NCI-H526 (cell line): Measurements from ENCODE around the gene ADAMTSL1.
"Not testable (repeated sequence)": the region's sequence is repeated elsewhere in the genome, so short reads cannot be mapped to it uniquely, and the experiment has no call there.

ENCODE experiments used
- DNase-seq, 2 experiments: peaks; one replicate each; lab custom pipeline; 2025; lab: John Stamatoyannopoulos, UW

The ADAMTSL1 gene

DNA sequence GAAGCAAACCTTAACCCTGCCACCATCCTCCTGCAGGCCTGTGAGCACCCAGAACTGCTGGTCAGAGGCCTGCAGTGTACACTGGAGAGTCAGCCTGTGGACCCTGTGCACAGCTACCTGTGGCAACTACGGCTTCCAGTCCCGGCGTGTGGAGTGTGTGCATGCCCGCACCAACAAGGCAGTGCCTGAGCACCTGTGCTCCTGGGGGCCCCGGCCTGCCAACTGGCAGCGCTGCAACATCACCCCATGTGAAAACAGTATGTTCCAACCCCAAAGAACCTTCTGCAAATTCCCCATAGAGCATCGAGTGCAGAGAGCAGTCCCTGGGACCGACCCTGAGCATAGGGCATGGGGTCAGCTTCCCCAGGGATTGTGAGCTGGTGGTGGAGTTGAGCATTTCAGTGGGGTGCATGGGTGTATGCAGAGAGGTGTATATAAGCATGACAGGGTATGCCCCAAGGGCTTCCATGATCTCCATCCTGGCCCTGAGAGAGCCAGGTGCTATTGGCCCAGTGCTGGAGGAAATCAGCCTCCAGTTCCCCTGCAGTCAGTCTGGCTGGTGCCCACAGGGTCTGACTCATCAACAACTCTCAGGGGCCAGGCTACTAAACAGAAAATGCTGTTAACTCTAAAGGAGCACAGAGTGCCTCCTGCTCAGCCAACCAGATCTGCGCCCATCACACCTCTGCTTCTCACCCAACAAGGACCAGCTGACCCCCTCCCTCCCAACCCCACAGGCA, 432.9 kb downstream of the ADAMTSL1 start:
- no peak for DNase-seq

DNA sequence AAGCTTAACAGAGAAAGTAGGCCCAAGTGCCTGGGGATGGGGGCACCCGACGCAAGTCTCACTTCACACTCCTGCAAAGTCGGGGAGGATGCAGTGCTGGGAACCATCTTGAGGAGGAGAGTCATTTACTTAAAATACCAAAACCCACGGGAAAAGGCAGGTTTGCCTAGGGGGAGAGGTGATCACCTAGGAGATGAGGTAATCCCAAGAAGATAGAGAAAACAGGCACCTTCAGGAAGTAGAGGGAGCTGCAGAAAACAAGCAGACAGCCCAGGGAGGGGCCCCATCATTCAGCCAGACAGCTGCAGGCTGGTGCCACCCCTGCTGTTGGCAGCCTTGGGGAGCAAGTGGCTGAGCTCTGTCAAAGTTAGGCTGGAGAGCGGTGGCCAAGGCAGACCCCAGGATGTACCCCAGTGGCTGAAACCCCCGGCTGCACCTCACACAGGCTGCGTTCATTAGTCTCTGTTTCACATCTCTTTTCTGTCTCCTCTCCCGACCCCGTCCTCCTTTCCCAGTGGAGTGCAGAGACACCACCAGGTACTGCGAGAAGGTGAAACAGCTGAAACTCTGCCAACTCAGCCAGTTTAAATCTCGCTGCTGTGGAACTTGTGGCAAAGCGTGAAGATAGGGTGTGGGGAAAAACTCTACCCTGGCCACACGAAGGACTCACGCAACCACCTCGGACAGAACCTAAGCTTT, 434.1 kb downstream of the ADAMTSL1 start:
- DNase-seq: no peak

GRCh38 chr9:18909140-18910018, 435.4 kb downstream of the ADAMTSL1 start:
- DNase-seq: no peak

- no peak for DNase-seq
These were observed 436.5 kb downstream of the ADAMTSL1 start for GRCh38 chr9:18910435-18910834.

DNA sequence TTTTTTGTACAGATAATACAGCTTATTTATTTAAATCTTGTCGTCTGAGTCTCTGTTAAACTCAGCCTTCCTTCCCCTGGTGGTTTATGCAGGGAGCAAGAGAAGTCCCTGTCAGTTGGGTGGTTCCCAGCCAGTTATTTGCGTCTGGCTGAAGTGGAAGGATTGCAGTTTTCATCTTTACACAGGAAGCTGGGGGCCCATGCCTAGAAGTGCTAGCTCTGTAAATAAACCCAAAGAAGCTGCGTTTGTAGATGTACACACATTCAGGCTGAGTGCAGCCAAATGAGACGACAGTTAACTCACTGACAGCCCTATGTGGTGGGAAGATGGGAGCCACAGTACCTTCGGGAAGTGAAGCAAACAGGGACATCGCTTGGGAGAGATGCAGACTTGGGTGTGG, 437.0 kb downstream of the ADAMTSL1 start:
- DNase-seq: no peak

DNA sequence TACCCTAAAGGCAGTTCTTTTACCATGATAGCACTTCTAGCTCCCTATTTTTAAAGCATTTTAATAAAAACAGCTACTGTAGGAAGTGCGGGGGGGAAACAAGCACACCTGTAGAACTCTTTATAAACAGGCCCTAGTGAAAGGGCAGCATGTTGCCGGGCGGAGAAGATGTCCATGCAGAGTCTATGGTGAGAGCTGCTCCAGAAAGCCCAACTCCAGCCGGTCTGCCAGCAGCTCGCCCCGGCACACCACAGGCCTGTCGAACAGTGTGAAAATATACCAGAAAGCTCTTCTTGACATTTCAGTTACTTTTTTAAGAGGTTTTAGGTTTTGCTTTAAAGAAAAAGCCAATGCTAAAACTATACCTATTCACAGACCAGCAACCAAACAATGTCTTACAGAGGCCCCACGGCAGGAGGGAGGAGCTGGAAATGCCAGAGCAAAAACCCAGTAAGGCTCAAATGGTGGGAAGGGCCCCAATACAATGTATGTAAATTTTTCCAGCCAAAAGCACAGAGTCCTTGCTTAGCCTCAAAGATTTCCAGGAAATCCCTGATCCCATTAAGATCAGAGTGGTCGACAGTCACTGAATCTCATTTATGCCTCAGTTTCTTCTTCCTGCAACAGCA, 437.9 kb downstream of the ADAMTSL1 start:
- DNase-seq: no peak

DNA sequence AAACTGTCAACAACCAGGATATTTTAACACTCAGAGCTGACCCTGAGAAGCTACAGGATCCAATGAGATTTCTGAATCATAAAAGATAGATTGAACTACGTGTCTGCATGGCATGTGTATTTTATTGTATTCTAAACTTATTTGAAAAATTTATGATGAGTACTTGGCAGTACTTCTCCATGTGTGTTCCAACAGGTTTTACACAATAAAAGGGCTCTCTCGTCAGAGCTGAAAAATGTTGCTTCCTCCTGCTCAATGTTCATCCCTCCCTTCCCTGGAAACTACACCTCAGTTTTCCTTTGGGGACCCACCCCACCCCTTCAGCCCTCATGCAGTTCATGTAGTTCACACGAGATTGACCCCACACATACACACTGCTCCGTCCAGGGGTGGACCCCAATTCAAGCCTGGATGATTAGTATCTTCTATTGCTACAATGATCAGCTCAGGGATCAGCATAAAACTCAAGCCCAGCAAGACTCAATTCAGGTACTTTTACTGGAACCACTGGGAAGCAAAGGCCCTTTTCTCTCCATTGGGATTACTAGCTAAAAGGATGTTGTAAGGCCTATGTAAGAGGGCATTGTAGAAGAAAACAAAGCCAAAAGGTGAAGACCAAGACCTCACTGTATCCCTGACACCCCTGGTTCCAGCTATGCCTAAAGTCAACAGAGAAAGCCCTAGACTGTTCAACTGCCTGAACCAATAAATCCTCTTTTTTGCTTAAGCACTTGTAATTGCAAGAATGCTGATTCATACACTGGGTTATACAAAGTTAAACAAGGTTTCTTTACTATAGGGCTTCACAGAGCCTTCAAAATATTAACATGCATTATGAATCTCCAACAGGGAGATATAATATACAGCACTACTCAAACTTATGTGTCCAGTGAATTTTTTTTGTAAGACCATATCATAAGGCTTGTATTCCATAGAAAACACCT, 446.5 kb downstream of the ADAMTSL1 start:
- DNase-seq: no peak

GRCh38 chr9:18921366-18922075, 447.6 kb downstream of the ADAMTSL1 start:
- DNase-seq: no peak

DNA sequence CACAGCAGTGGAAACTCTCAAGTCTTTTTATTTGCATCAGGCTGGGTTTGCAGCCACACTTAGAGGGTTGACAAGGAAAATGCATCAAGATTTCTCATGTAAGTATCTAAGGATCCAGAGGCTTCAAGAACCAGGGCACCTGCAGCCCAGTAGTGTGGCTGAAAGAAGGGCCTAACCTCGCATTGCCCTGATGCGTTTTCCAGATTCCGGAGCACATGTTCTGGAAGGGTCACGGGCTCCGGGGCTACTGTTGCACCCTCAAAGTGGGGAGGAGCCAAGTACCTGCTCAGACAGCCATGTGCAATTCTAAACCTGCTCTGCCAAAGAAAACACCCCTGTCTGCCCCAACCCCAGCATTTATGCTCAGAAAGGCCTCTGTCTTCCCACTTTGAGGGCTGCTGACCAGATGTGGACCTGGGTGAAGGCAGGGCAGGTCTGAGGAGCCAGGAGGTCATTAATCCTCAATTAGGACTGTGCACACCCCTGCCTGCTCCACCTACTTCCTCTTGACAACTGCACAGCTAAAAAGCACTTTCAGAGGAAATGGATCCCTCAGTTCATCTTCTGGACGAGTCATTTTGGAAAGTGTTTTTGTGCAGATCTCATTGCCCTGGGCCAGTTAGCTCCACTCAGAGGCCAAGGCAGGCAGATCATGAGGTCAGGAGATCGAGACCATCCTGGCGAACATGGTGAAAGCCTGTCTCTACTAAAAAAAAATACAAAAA, 448.4 kb downstream of the ADAMTSL1 start:
- no peak for DNase-seq

GRCh38 chr9:18923167-18923566, 449.2 kb downstream of the ADAMTSL1 start:
- DNase-seq: no peak

DNA sequence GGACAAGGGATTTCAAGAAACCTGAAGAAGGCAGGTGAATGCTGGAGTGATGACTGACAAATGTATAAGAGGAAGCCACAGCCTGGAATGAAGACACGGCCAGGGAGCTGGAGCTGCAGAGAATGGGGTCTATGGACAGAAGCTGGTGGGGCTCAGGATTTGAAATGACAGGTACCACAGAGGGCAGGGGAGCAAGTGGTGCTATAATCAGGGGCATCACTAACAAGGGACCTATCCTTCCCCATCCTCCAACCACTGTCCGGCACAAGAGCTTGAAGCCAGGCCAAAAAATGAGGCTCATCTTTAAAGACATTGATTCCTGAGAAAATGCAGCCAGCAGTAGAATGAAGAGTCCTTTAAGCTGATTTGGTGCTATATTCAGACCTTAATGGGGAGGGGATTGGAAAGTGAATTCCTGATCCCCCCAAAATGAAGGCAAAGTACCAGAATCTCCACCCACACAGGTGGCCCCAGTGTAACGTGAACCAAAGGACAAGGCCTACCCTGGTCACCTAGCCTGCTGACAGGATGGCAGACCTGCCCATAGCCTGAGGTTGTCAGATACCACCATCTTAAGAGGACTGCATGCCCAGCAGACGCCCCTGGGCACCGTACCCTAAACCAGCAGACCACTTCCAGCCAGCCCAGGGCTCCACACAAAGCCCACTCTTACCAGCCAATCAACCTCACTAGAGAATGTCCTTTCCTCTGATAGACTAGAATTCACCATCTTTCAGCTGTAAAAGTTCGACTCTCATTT, 449.9 kb downstream of the ADAMTSL1 start:
- no peak for DNase-seq

- no peak for DNase-seq
These were observed 451.9 kb downstream of the ADAMTSL1 start for GRCh38 chr9:18925880-18926279.

- DNase-seq: no peak
These were observed 452.6 kb downstream of the ADAMTSL1 start for GRCh38 chr9:18926513-18926912.

GRCh38 chr9:18928711-18929110, 454.8 kb downstream of the ADAMTSL1 start:
- no peak for DNase-seq

DNA sequence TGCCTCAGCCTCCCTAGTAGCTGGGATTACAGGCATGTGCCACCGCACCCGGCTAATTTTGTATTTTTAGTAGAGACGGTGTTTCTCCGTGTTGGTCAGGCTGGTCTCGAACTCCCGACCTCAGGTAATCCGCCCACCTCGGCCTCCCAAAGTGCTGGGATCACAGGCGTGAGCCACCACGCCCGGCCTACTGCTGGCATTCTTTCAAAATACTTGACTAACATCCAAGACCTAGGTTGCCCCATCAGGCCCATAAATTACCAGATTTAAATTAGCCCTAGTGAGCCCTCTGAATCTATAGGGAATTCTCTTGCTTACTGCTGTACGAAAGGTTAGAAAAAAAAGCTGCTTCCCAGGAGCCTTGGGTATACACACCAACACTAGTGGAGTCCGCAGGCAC, 456.7 kb downstream of the ADAMTSL1 start:
- DNase-seq: not testable (repeated sequence)

- DNase-seq: no peak
These were observed 461.6 kb downstream of the ADAMTSL1 start for GRCh38 chr9:18935541-18935940.

GRCh38 chr9:18936094-18936871, 462.3 kb downstream of the ADAMTSL1 start:
- no peak for DNase-seq

DNA sequence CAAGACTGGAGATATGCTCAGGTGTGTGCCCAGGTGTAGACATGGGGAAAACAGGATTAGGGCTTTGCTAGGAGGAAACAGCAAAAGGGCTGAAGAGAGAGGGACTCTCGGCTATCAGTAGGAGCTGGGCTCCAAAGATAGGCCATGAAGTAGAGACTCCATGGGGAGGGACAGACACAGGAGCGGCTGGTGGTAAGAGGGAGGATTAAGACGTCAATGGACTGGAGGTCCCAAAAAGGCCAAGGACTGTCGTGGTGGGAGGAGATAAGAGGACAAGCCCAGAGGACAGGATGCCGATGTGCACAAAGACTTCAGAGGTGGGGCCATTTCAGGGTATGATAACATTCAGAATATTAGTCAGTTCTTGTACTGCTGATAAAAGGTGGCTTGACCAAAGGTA, 466.0 kb downstream of the ADAMTSL1 start:
- no peak for DNase-seq
